SJCRH30 (cell line): ENCODE data around the gene LRRC10. TPM values are rescaled to one million over a fixed set of nuclear protein-coding genes. Genes with fewer than 3 reads are reported as not detected.

Experiments
- DNase-seq, 2 experiments: peaks; one replicate each; pipeline ENCODE4 v3.0.0-alpha.2; 2015 to 2020
- H3K27ac ChIP-seq: fragments of 250-450 bp; sonication (Bioruptor Pico); 2 replicates; pipeline ENCODE4 v1.5.1; 2020; ENCODE audit warnings: mild to moderate bottlenecking, moderate library complexity
- H3K27me3 ChIP-seq: fragments of 250-450 bp; sonication (Bioruptor Pico); 2 replicates; pipeline ENCODE4 v1.5.1; 2020; ENCODE audit warnings: mild to moderate bottlenecking, moderate library complexity
- H3K36me3 ChIP-seq: fragments of 250-450 bp; sonication (Bioruptor Pico); 2 replicates; pipeline ENCODE4 v1.5.1; 2020; ENCODE audit warnings: mild to moderate bottlenecking, moderate library complexity
- H3K4me1 ChIP-seq: fragments of 250-450 bp; sonication (Bioruptor Pico); 2 replicates; pipeline ENCODE4 v1.5.1; 2020; ENCODE audit warnings: mild to moderate bottlenecking, moderate library complexity
- H3K4me3 ChIP-seq: fragments of 250-450 bp; sonication (Bioruptor Pico); 2 replicates; pipeline ENCODE4 v1.5.1; 2020; ENCODE audit warnings: mild to moderate bottlenecking, moderate library complexity
- H3K9me3 ChIP-seq: fragments of 250-450 bp; sonication (Bioruptor Pico); replicated peaks from 2 replicates; pipeline ENCODE4 v1.5.1; 2020; ENCODE audit warnings: mild to moderate bottlenecking, moderate library complexity
- total RNA-seq: library from RNA; depleted of rRNA; stranded (reverse); fragments of >200 nt; shearing (Covaris generic); gene quantifications from 2 replicates; pipeline ENCODE4 v1.2.3, GENCODE V29; 2014

The LRRC10 gene
- total RNA-seq, 1 experiment from 2014 or later = not detected

GRCh38 chr12:69601962-69602685 lies 8.6 kb downstream of the LRRC10 start:
- no peak overlapping the region for H3K4me3 ChIP-seq
- no peak overlapping the region for H3K27ac ChIP-seq
- no peaks in the 10 kb centered on the region; the same call in 1 of the 2 replicates for H3K9me3 ChIP-seq
- H3K36me3 ChIP-seq = peaks cover 64% of the 10 kb centered on the region
- no peaks in the 10 kb centered on the region for H3K4me1 ChIP-seq
- DNase-seq = no peak
- no peaks in the 10 kb centered on the region for H3K27me3 ChIP-seq

DNA sequence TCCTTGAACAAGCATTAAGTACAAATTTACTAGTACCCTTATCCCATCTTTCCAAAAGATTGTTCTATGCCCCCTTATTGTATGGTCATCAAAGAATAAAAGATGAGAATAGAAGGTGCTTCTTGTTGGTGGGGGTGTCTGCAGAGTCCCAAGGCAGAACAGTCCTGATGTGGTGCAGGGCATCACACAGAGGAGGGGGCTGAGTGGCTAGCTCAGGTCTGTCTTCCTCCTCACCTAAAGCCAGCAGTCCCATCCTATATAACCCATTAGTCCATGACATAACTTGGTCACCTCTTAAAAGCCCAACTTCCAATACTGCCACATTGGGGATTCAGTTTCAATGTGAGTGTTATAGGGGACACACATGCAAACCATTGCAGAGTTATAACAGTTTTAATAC lies 9.9 kb downstream of the LRRC10 start:
- Histone ChIP-seq H3K27ac (no peak overlapping the region), H3K4me3 (no peak overlapping the region), H3K36me3 (peaks cover 77% of the 10 kb centered on the region), H3K9me3 (no peaks in the 10 kb centered on the region; the same call in 1 of the 2 replicates), H3K4me1 (no peaks in the 10 kb centered on the region), H3K27me3 (no peaks in the 10 kb centered on the region)
- no peak for DNase-seq

GRCh38 chr12:69598174-69598753 lies 12.4 kb downstream of the LRRC10 start:
- H3K4me3 ChIP-seq = no peak overlapping the region
- no peaks in the 10 kb centered on the region; the same call in 1 of the 2 replicates for H3K9me3 ChIP-seq
- H3K27ac ChIP-seq = no peak overlapping the region
- H3K36me3 ChIP-seq = peaks cover 95% of the 10 kb centered on the region
- no peak for DNase-seq
- H3K4me1 ChIP-seq = no peaks in the 10 kb centered on the region
- no peaks in the 10 kb centered on the region for H3K27me3 ChIP-seq

GRCh38 chr12:69595689-69596088 lies 15.0 kb downstream of the LRRC10 start:
- H3K9me3 ChIP-seq = no peaks in the 10 kb centered on the region
- H3K27me3 ChIP-seq = no peaks in the 10 kb centered on the region
- H3K4me1 ChIP-seq = no peaks in the 10 kb centered on the region
- H3K27ac ChIP-seq = no peak overlapping the region
- DNase-seq = no peak
- no peak overlapping the region for H3K4me3 ChIP-seq
- peaks cover 95% of the 10 kb centered on the region for H3K36me3 ChIP-seq

DNA sequence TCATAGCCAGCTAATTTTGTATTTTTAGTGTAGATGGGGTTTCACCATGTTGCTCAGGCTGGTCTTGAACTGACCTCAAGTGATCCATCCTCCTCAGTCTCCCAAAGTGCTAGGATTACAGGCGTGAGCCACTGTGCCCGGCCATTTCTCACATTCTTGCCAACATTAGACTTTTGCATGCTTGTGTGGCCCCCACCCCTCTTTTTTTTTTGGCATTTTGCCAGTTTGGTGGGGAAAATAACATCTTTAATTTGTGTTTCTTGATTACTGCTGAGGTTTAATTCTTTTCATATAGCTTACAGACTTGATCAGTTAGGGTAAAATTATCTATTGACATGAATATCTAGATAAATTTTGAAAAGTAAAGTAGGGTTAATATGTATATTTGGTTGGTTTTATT lies 21.6 kb downstream of the LRRC10 start:
- Histone ChIP-seq H3K4me3 (no peak overlapping the region), H3K9me3 (no peaks in the 10 kb centered on the region), H3K27ac (no peak overlapping the region), H3K36me3 (peaks cover 75% of the 10 kb centered on the region), H3K4me1 (no peaks in the 10 kb centered on the region; the same call in 1 of the 2 replicates), H3K27me3 (no peaks in the 10 kb centered on the region)
- DNase-seq = no peak

DNA sequence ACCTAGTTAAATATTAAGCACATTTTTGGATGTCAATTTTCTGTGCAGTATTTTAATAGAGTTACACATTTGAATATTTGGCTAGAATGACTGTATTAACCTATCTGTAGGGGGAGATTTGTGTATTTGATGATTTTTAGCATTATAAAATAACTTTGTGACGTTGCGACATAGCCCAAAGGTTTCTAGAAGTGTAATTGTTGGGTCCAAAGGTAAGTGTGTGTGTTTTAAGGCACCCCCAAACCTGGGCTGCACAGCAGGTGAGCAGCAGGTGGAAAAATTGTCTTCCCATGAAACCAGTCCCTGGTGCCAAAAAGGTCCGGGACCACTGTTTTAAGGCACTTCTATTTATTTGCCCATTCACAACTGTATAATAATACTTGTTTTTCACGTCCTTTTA lies 22.2 kb downstream of the LRRC10 start:
- H3K4me1 ChIP-seq = no peaks in the 10 kb centered on the region; the same call in 1 of the 2 replicates
- no peak overlapping the region for H3K4me3 ChIP-seq
- no peaks in the 10 kb centered on the region for H3K27me3 ChIP-seq
- H3K27ac ChIP-seq = no peak overlapping the region
- H3K36me3 ChIP-seq = peaks cover 71% of the 10 kb centered on the region
- no peak for DNase-seq
- H3K9me3 ChIP-seq = no peaks in the 10 kb centered on the region

DNA sequence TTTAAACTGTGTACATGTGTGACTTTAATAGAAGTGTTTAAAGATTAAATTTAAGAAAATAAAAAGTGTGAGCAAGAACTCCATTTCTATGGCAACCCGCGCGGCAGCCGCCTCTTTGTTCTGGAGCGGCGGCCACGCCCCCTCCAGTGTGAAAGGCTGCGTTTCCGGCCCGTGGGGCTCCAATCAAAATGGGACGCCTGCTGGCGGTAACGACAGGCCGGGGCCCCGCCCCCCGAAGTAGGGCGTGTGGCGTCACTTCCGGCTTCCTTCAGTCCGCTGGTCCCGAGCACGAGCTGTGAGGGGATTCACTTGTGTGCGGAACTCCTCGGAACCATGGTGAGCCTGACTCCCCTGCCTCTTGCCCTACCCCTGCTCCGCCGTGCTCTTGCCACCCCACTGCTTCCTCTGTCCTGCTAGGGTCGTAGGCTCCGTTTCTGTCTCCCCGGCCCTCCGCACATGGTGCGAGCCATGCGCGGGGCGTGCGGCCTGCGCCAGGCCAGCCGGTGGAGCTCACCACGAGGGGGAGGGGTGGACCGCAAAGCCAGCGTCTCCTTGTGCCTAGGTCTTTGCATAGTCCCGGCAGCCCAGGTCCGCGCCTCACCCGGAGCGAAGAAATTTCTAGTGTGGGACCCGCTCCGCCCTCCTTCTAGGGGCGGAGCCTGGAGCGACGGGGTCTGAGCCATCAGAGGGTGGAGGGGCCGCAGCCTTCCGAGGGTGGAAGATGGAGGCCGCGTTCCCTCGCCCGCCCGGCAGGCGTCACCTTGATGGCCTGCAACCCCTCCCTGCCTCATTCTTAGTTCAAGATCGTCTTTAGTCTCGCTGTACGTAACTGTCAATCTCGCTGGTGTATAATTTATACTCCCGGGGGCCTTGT lies 25.3 kb downstream of the LRRC10 start, which contains the start of gene CCT2:
TSS of gene CCT2 (plus strand) at position 271 of the 874 bp plus-strand sequence. CDS start at position 334, 63 bp downstream.
- Histone ChIP-seq H3K9me3 (no peaks in the 10 kb centered on the region), H3K36me3 (peaks cover 42% of the 10 kb centered on the region), H3K27me3 (no peaks in the 10 kb centered on the region), H3K27ac (peak within 1 kb of the TSS; percentile 90), H3K4me1 (no peaks in the 10 kb centered on the region; the same call in 1 of the 2 replicates), H3K4me3 (peak within 1 kb of the TSS; percentile 99)
- DNase-seq = peak; percentile 95 to 96

- H3K36me3 ChIP-seq = peaks cover 22% of the 10 kb centered on the region
- peak; percentile 31 to 51 for DNase-seq
- no peak overlapping the region for H3K27ac ChIP-seq
- no peaks in the 10 kb centered on the region for H3K9me3 ChIP-seq
- no peaks in the 10 kb centered on the region; the same call in 1 of the 2 replicates for H3K4me1 ChIP-seq
- no peak overlapping the region for H3K4me3 ChIP-seq
- no peaks in the 10 kb centered on the region for H3K27me3 ChIP-seq
Observed at GRCh38 chr12:69583203-69583602, 27.5 kb downstream of the LRRC10 start.

DNA sequence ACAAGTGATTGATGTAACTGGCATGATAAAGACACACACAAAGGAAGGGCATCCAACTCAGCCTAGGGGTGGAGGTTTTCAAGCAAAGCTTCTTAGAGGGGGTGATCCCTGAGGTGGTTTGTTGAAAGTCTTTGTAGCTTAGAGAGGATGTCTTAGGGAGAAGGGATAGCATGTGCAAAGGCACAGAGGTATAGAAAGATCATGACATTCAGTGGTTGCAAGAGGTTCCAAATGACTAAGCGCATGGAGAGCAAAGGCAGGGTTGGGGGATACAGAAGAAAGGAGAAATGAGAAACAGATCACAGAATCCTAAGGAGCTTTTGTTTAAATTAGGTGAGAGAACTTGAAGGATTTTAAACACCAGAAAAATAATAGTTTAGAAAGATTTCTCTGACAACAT lies 30.6 kb downstream of the LRRC10 start:
- Histone ChIP-seq H3K4me3 (no peak overlapping the region), H3K27ac (no peak overlapping the region), H3K9me3 (no peaks in the 10 kb centered on the region), H3K27me3 (no peaks in the 10 kb centered on the region), H3K36me3 (peaks cover 6% of the 10 kb centered on the region), H3K4me1 (no peaks in the 10 kb centered on the region)
- DNase-seq = no peak

- Histone ChIP-seq H3K27ac (no peak overlapping the region), H3K27me3 (no peaks in the 10 kb centered on the region), H3K4me3 (no peak overlapping the region), H3K36me3 (peaks cover 14% of the 10 kb centered on the region), H3K9me3 (no peaks in the 10 kb centered on the region), H3K4me1 (no peaks in the 10 kb centered on the region)
- no peak for DNase-seq
Observed at GRCh38 chr12:69579029-69579428, 31.7 kb downstream of the LRRC10 start.

DNA sequence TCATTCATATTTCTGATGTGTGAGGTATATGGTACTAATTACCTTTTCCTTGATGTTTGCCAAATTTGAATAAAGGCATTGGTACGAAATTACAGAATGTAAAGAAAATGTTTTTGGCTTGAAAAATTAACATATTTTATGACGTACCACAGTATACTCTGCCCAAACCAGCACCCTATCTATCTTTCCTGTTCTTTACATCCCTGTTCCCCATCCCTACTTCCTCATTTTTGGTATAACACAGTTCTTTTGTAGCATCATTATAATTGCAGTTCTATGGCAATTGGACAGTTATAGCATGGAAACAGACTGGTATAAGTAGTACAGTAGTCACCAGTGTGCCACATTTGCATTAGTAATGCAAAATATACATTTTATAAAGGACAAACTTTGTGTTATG lies 32.4 kb downstream of the LRRC10 start:
- Histone ChIP-seq H3K4me3 (no peak overlapping the region), H3K9me3 (no peaks in the 10 kb centered on the region), H3K27me3 (no peaks in the 10 kb centered on the region), H3K36me3 (peaks cover 18% of the 10 kb centered on the region), H3K27ac (no peak overlapping the region), H3K4me1 (no peaks in the 10 kb centered on the region)
- no peak for DNase-seq

DNA sequence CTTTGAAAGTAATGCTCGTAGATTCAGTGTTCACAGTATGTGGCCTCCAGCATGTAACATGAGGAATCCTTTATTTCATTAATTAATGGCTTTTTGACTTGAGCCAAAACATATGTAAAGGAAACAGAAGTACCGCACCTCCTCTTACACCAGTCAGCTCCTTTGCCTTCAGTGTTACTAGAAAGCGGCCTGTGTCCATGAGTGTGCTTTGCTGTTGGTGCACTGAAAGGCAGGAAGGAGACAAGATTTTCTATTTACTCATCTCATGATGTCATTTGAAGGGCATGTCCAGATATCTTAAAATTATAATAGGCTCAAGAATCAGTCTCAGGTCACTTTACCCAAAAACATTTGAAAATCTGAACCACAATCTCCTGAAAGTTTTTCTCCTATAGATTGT lies 35.4 kb downstream of the LRRC10 start:
- Histone ChIP-seq H3K4me3 (no peak overlapping the region), H3K27ac (no peak overlapping the region), H3K27me3 (no peaks in the 10 kb centered on the region), H3K4me1 (no peaks in the 10 kb centered on the region), H3K36me3 (peaks cover 33% of the 10 kb centered on the region), H3K9me3 (no peaks in the 10 kb centered on the region)
- no peak for DNase-seq

- Histone ChIP-seq H3K4me3 (no peak overlapping the region), H3K27ac (no peak overlapping the region), H3K4me1 (no peaks in the 10 kb centered on the region), H3K36me3 (peaks cover 33% of the 10 kb centered on the region), H3K27me3 (no peaks in the 10 kb centered on the region), H3K9me3 (no peaks in the 10 kb centered on the region)
- DNase-seq = peak; percentile 51 to 74
Observed at GRCh38 chr12:69570545-69571399, 39.9 kb downstream of the LRRC10 start.

DNA sequence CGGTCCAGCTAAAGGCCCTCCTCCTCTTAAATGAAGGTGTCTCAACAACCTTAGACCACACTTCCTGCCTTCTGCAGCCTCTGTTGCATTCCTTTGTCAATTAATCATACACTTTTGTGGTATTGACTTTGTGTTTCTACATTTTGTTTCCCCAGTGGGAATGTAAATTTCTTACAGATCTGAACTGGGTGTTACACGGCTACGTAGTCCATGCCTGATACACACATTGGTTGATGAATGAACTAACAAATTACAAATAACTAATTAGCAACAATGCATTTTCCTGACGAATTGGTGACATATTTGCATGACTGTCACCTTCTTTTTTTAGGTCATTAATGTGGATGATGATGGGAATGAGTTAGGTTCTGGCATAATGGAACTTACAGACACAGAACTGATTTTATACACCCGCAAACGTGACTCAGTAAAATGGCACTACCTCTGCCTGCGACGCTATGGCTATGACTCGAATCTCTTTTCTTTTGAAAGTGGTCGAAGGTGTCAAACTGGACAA lies 40.6 kb downstream of the LRRC10 start:
- DNase-seq = no peak
- no peaks in the 10 kb centered on the region for H3K27me3 ChIP-seq
- no peak overlapping the region for H3K4me3 ChIP-seq
- H3K4me1 ChIP-seq = no peaks in the 10 kb centered on the region
- H3K36me3 ChIP-seq = peaks cover 31% of the 10 kb centered on the region
- H3K27ac ChIP-seq = no peak overlapping the region
- H3K9me3 ChIP-seq = no peaks in the 10 kb centered on the region
